ENCODE measurements around the gene FGF10. TPM values are rescaled to one million over a fixed set of nuclear protein-coding genes. Genes with fewer than 3 reads are reported as not detected.

Gene FGF10
- total and polyA plus RNA-seq, 2 donors (not counting 1 experiment from before 2014, with no cell fraction given): 0.58 to 154 TPM

DNA sequence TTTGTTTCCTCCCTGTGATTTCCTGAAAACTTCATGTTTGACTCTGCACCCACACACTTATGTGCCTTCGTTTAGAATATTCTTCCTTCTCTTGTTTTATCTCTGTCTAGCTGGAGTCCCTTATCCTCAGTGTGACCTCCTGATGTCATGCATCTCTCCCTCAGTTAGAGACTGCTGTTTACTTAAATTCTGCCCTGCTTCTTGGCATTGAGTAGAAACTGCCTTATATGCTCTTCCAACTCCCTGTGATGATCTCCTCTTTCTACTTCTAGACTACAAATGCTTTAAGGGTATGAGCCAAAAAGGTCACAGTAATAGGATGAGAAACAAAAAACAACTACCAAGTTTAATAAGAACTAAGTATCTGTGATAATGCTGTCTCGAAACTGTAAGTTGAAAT, 12.2 kb downstream of the FGF10 start:
- Histone ChIP-seq H2AFZ (ENCODE audit: low read length) (no peak overlapping the region), H3K9me3 (ENCODE audit: control insufficient read depth, insufficient read depth, low read depth, low read length) (no peaks in the 10 kb centered on the region), H3K79me2 (ENCODE audit: control insufficient read depth, insufficient read depth, low read length) (no peaks in the 10 kb centered on the region), H3K27ac (ENCODE audit: insufficient read depth, low read length) (no peak overlapping the region), H4K20me1 (ENCODE audit: control insufficient read depth, extremely low read depth, insufficient read depth, low read length) (no peaks in the 10 kb centered on the region), H3K27me3 (ENCODE audit: control insufficient read depth, insufficient read depth, low read length) (no peaks in the 10 kb centered on the region), H3K9ac (ENCODE audit: insufficient read depth, low read length) (no peak overlapping the region), H3K4me3 (replicated peaks in 1 of 4; ENCODE audit: control extremely low read depth in 1 of 4, insufficient read depth in 1 of 4, low read depth in 3 of 4, low read length in 4 of 4) (no peak overlapping the region), H3K36me3 (ENCODE audit: control insufficient read depth, insufficient read depth, low read length) (no peaks in the 10 kb centered on the region), H3K4me1 (ENCODE audit: control insufficient read depth, extremely low read depth, insufficient read depth, low read length) (no peaks in the 10 kb centered on the region), H3K4me2 (ENCODE audit: extremely low read depth, insufficient read depth, low read length) (no peak overlapping the region)
- no peak for DNase-seq (ENCODE audit: low read depth in 2 of 2)
- TF ChIP-seq CTCF (conservative IDR thresholded peaks at IDR 0.05 in 1 of 2, IDR thresholded peaks at IDR 0.05 in 1 of 2; ENCODE audit: low read depth in 1 of 2, low read length in 2 of 2) (no peak), EZH2 (IDR thresholded peaks at IDR 0.05; ENCODE audit: low read length, missing control alignments) (no peak)

DNA sequence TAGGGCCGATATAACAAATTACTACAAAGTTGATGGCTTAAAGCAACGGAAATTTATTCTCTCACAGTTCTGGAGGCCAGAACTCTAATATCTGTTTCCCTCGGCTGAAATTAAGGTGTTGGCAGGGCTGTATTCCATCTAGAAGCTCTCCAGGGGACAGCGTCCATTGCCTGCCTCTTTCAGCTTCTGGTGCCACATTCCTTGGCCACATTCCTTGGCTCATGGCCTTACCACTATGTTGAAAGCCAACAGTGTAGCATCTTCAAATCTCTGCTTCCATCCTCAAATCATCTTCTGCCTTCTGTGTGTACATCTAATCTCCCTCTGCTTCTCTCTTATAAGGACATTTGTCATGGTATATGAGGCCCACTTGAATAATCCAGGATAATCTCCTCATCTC, 17.2 kb downstream of the FGF10 start:
- no peak overlapping the region for H3K4me2 ChIP-seq (ENCODE audit: extremely low read depth, insufficient read depth, low read length)
- H3K4me3 ChIP-seq (replicated peaks in 1 of 4; ENCODE audit: control extremely low read depth in 1 of 4, insufficient read depth in 1 of 4, low read depth in 3 of 4, low read length in 4 of 4): no peak overlapping the region
- H3K36me3 ChIP-seq (ENCODE audit: control insufficient read depth, insufficient read depth, low read length): no peaks in the 10 kb centered on the region
- H2AFZ ChIP-seq (ENCODE audit: low read length): no peak overlapping the region
- no peak for DNase-seq (ENCODE audit: low read depth in 2 of 2)
- no peak overlapping the region for H3K27ac ChIP-seq (ENCODE audit: insufficient read depth, low read length)
- H3K4me1 ChIP-seq (ENCODE audit: control insufficient read depth, extremely low read depth, insufficient read depth, low read length): no peaks in the 10 kb centered on the region
- no peak overlapping the region for H3K9ac ChIP-seq (ENCODE audit: insufficient read depth, low read length)
- H3K9me3 ChIP-seq (ENCODE audit: control insufficient read depth, insufficient read depth, low read depth, low read length): no peaks in the 10 kb centered on the region
- no peaks in the 10 kb centered on the region for H3K27me3 ChIP-seq (ENCODE audit: control insufficient read depth, insufficient read depth, low read length)
- TF ChIP-seq EZH2 (IDR thresholded peaks at IDR 0.05; ENCODE audit: low read length, missing control alignments) (no peak), CTCF (conservative IDR thresholded peaks at IDR 0.05 in 1 of 2, IDR thresholded peaks at IDR 0.05 in 1 of 2; ENCODE audit: low read depth in 1 of 2, low read length in 2 of 2) (no peak)
- H4K20me1 ChIP-seq (ENCODE audit: control insufficient read depth, extremely low read depth, insufficient read depth, low read length): no peaks in the 10 kb centered on the region
- H3K79me2 ChIP-seq (ENCODE audit: control insufficient read depth, insufficient read depth, low read length): no peaks in the 10 kb centered on the region

GRCh38 chr5:44367203-44367602, 22.0 kb downstream of the FGF10 start:
- Histone ChIP-seq H3K4me1 (ENCODE audit: control insufficient read depth, extremely low read depth, insufficient read depth, low read length) (no peaks in the 10 kb centered on the region), H3K4me2 (ENCODE audit: extremely low read depth, insufficient read depth, low read length) (no peak overlapping the region), H2AFZ (ENCODE audit: low read length) (no peak overlapping the region), H3K4me3 (replicated peaks in 1 of 4; ENCODE audit: control extremely low read depth in 1 of 4, insufficient read depth in 1 of 4, low read depth in 3 of 4, low read length in 4 of 4) (no peak overlapping the region), H3K79me2 (ENCODE audit: control insufficient read depth, insufficient read depth, low read length) (no peaks in the 10 kb centered on the region), H3K36me3 (ENCODE audit: control insufficient read depth, insufficient read depth, low read length) (no peaks in the 10 kb centered on the region), H3K27me3 (ENCODE audit: control insufficient read depth, insufficient read depth, low read length) (no peaks in the 10 kb centered on the region), H4K20me1 (ENCODE audit: control insufficient read depth, extremely low read depth, insufficient read depth, low read length) (no peaks in the 10 kb centered on the region), H3K9ac (ENCODE audit: insufficient read depth, low read length) (no peak overlapping the region), H3K9me3 (ENCODE audit: control insufficient read depth, insufficient read depth, low read depth, low read length) (no peaks in the 10 kb centered on the region), H3K27ac (ENCODE audit: insufficient read depth, low read length) (no peak overlapping the region)
- no peak for TF ChIP-seq EZH2 (IDR thresholded peaks at IDR 0.05; ENCODE audit: low read length, missing control alignments)
- TF ChIP-seq CTCF (conservative IDR thresholded peaks at IDR 0.05 in 1 of 2, IDR thresholded peaks at IDR 0.05 in 1 of 2; ENCODE audit: low read depth in 1 of 2, low read length in 2 of 2): no peak
- DNase-seq (ENCODE audit: low read depth in 2 of 2): no peak

Measured in fibroblast of lung (primary cell).